MCF 10A (cell line): ENCODE results near the gene INTU. TPM values are rescaled to one million over a fixed set of nuclear protein-coding genes. Genes with fewer than 3 reads are reported as not detected.
"Not testable (repeated sequence)": the region's sequence is repeated elsewhere in the genome, so short reads cannot be mapped to it uniquely, and the experiment has no call there.

ENCODE experiments used
- BruUV-seq: library from RNA; stranded (reverse); fragments of 400-500 nt; replicated peaks from 2 replicates; lab custom pipeline; 2021; lab: Mats Ljungman, UMichigan
- CTCF ChIA-PET: fragments of 300-600 bp; sonication (Branson Sonifier 250); formaldehyde crosslinking; extraction: SDS; loops from one replicate; lab custom pipeline; 2021; ENCODE audit warnings: antibody characterized with exemption, inconsistent platforms; lab: Yijun Ruan, JAX
- POLR2A ChIA-PET: fragments of 300-600, 350-650 bp; sonication (Branson Sonifier 250); formaldehyde crosslinking; extraction: SDS; loops from one replicate; lab custom pipeline; 2020; ENCODE audit warnings: antibody characterized with exemption, inconsistent platforms; lab: Yijun Ruan, JAX
- DNase-seq: peaks from one replicate; pipeline ENCODE4 v3.0.0-alpha.2; 2018; ENCODE audit not compliant: unreplicated experiment
- H3K27ac Mint-ChIP-seq: one replicate; pipeline ENCODE4 v1.8.0; 2022; ENCODE audit warnings: mild to moderate bottlenecking, low read depth, mixed read lengths; ENCODE audit not compliant: unreplicated experiment
- H3K27me3 Mint-ChIP-seq: one replicate; pipeline ENCODE4 v1.8.0; 2022; ENCODE audit warnings: mixed read lengths; ENCODE audit not compliant: insufficient read depth, unreplicated experiment
- H3K36me3 Mint-ChIP-seq: one replicate; pipeline ENCODE4 v1.8.0; 2022; ENCODE audit warnings: mild to moderate bottlenecking, moderate library complexity, mixed read lengths; ENCODE audit not compliant: insufficient read depth, unreplicated experiment
- H3K4me1 Mint-ChIP-seq: one replicate; pipeline ENCODE4 v1.8.0; 2022; ENCODE audit warnings: mixed read lengths; ENCODE audit not compliant: insufficient read depth, unreplicated experiment
- H3K4me3 Mint-ChIP-seq: one replicate; pipeline ENCODE4 v1.8.0; 2022; ENCODE audit warnings: mild to moderate bottlenecking, moderate library complexity, mixed read lengths; ENCODE audit not compliant: unreplicated experiment
- H3K9me3 Mint-ChIP-seq: one replicate; pipeline ENCODE4 v1.8.0; 2022; ENCODE audit warnings: mixed read lengths; ENCODE audit not compliant: unreplicated experiment
- CTCF ChIP-seq: fragments of 200-600 bp; IDR thresholded peaks from one replicate; pipeline ENCODE4 v1.8.0; 2022; ENCODE audit warnings: antibody characterized with exemption, mild to moderate bottlenecking; ENCODE audit not compliant: unreplicated experiment
- intact Hi-C: fragments of 100-400 bp; cut with micrococcal nuclease; formaldehyde crosslinking; loops from 2 replicates; pipeline ENCODE4 v1.14.1; 2022
- total RNA-seq: library from RNA; stranded (reverse); gene quantifications from 2 replicates; pipeline ENCODE4 v1.2.3, GENCODE V29; 2022

The INTU gene
- total RNA-seq, 1 experiment from 2014 or later, result 5.9 TPM

- Mint-ChIP-seq H3K4me1 (no peaks in the 10 kb centered on the region), H3K4me3 (no peak overlapping the region), H3K27me3 (no peaks in the 10 kb centered on the region), H3K27ac (no peak overlapping the region), H3K9me3 (no peaks in the 10 kb centered on the region), H3K36me3 (peaks cover 14% of the 10 kb centered on the region)
- TF ChIP-seq CTCF, result no peak
- intact Hi-C loops, result no loop called here
- POLR2A ChIA-PET, result interaction anchor here (1.5 to 4.6 kb wide), 2 partner anchors 9 to 67 kb away, joined by 3 to 32 read pairs; partner anchors contain the start of gene INTU
- BruUV-seq, result no TSS peak
- peak; percentile 26 for DNase-seq
- CTCF ChIA-PET, result no interaction called here
These were observed 8.8 kb downstream of the INTU start for GRCh38 chr4:127641524-127641923.

- Mint-ChIP-seq H3K27ac (no peak overlapping the region), H3K27me3 (no peaks in the 10 kb centered on the region), H3K36me3 (peaks cover 10% of the 10 kb centered on the region), H3K9me3 (no peaks in the 10 kb centered on the region), H3K4me3 (no peak overlapping the region), H3K4me1 (no peaks in the 10 kb centered on the region)
- BruUV-seq, result no TSS peak
- CTCF ChIA-PET, result interaction anchor here (1.5 kb wide), 1 partner anchor 9 kb away, joined by 6 read pairs; the partner anchor contains the start of gene INTU
- POLR2A ChIA-PET, result interaction anchor here (0.7 to 4.6 kb wide), 4 partner anchors 9 to 67 kb away, joined by 3 to 32 read pairs (median 3); partner anchors contain the start of gene INTU
- no peak for DNase-seq
- TF ChIP-seq CTCF, result no peak
- intact Hi-C loops, result no loop called here
These were observed 9.4 kb downstream of the INTU start for GRCh38 chr4:127642169-127642568.

- Mint-ChIP-seq H3K36me3 (peaks cover 10% of the 10 kb centered on the region), H3K9me3 (no peaks in the 10 kb centered on the region), H3K27ac (no peak overlapping the region), H3K4me3 (no peak overlapping the region), H3K27me3 (no peaks in the 10 kb centered on the region), H3K4me1 (peaks cover 6% of the 10 kb centered on the region)
- TF ChIP-seq CTCF, result no peak
- DNase-seq, result no peak
- intact Hi-C loops, result no loop called here
- no TSS peak for BruUV-seq
- CTCF ChIA-PET, result interaction anchor here (0.7 kb wide), 1 partner anchor 37 kb away, joined by 4 read pairs; no protein-coding TSS in a partner anchor
- POLR2A ChIA-PET, result interaction anchor here (0.9 to 4.6 kb wide), 2 partner anchors 11 to 18 kb away, joined by 3 to 32 read pairs; partner anchors contain the start of gene INTU
These were observed 11.0 kb downstream of the INTU start for GRCh38 chr4:127643791-127644190.

- Mint-ChIP-seq H3K27me3 (no peaks in the 10 kb centered on the region), H3K9me3 (no peaks in the 10 kb centered on the region), H3K4me3 (no peak overlapping the region), H3K4me1 (peaks cover 6% of the 10 kb centered on the region), H3K36me3 (peaks cover 10% of the 10 kb centered on the region), H3K27ac (peak overlapping the region; percentile 49)
- CTCF ChIA-PET, result no interaction called here
- POLR2A ChIA-PET, result no interaction called here
- intact Hi-C loops, result no loop called here
- BruUV-seq, result no TSS peak
- DNase-seq, result peak; percentile 53
- TF ChIP-seq CTCF, result no peak
These were observed 15.3 kb downstream of the INTU start for GRCh38 chr4:127648061-127648460.

- H3K9me3 Mint-ChIP-seq, intact Hi-C loops: not testable (repeated sequence)
These were observed 22.8 kb downstream of the INTU start for GRCh38 chr4:127655590-127655989.

More at GRCh38 chr4:127655590-127655989, 22.8 kb downstream of the INTU start:
- H3K4me3 Mint-ChIP-seq, H3K4me1 Mint-ChIP-seq, BruUV-seq, H3K27me3 Mint-ChIP-seq, H3K36me3 Mint-ChIP-seq, H3K27ac Mint-ChIP-seq, DNase-seq: not testable (repeated sequence)
- ChIA-PET POLR2A (interaction anchor here (1.2 kb wide), 1 partner anchor 32 kb away, joined by 3 read pairs; no protein-coding TSS in a partner anchor), CTCF (interaction anchor here (1.2 to 1.6 kb wide), 2 partner anchors 30 to 77 kb away, joined by 3 to 4 read pairs; no protein-coding TSS in a partner anchor)
